Spinal cord (tissue), 10 donors: ENCODE data around the gene MCC. TPM values are rescaled to one million over a fixed set of nuclear protein-coding genes. Genes with fewer than 3 reads are reported as not detected.

Source experiments
- DNase-seq, 6 donors: peaks; one replicate each; pipeline versions ENCODE4 v3.0.0 to v3.0.0-alpha.2; 2013 to 2015; ENCODE audit warnings: low spot score in 6 of 6, low read depth in 4 of 6
- H3K27ac ChIP-seq: one replicate; pipeline ENCODE4 v1.5.1; 2013; ENCODE audit warnings: low read depth, low read length, control low read depth
- H3K27me3 ChIP-seq: one replicate; pipeline ENCODE4 v1.6.1; 2013; ENCODE audit warnings: low read length; ENCODE audit not compliant: control insufficient read depth, insufficient read depth
- H3K36me3 ChIP-seq: one replicate; pipeline ENCODE4 v1.6.1; 2013; ENCODE audit warnings: low read length; ENCODE audit not compliant: control insufficient read depth, insufficient read depth
- H3K4me1 ChIP-seq: one replicate; pipeline ENCODE4 v1.6.1; 2013; ENCODE audit warnings: low read length; ENCODE audit not compliant: control insufficient read depth, insufficient read depth
- H3K4me3 ChIP-seq: one replicate; pipeline ENCODE4 v1.5.1; 2013; ENCODE audit warnings: low read depth, low read length, control low read depth
- H3K9me3 ChIP-seq: one replicate; pipeline ENCODE4 v1.6.1; 2013; ENCODE audit warnings: low read length; ENCODE audit not compliant: control insufficient read depth, insufficient read depth
- WGBS: methylation state at CpG from one replicate; pipeline ENCODE4 v1.1.5; 2013; ENCODE audit warnings: missing lambda C conversion rate; ENCODE audit not compliant: insufficient coverage; 5-methylcytosine and 5-hydroxymethylcytosine counted together
- polyA plus RNA-seq, 2 donors: library from polyadenylated mRNA; unstranded; fragments of 120-200 nt; gene quantifications; one replicate each; pipeline ENCODE4 v1.2.1, GENCODE V29; 2013; ENCODE audit not compliant: insufficient read length in 2 of 2
- total RNA-seq, 2 donors: library from RNA; depleted of rRNA in 1 of 2; stranded (reverse); fragments of 120-200 nt in 1 of 2; fragments of >200 nt in 1 of 2; gene quantifications; one replicate each; pipeline versions ENCODE4 v1.2.3 to v1.2.4, GENCODE V29; 2013 to 2014
- donor health status: healthy.

MCC gene
- total and polyA plus RNA-seq, 4 donors: 19.2 to 31.7 (median 26.6) TPM

DNA sequence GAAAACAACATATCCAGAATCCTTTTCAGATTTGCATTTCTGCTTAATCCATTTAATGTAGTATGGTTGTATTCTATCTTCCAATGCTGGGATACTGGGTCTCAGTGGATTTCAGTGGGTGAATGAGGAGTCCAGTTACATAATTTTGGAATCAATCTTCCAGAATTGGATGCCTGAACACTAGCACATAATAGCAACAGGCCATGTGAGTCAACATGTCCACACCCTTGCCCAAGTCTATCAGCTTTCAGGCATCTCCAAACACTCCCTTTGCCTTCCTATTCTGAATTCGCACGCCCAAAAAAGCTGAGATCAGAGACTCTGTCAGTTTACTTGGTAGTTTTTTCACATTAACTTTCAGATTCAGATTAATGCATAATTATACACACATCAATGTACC lies 256.0 kb downstream of the MCC start:
- no peak for DNase-seq
- 90% methylated on average over 2 of the region's 2 CpGs for WGBS
- no peaks in the 10 kb centered on the region for H3K36me3 ChIP-seq
- no peaks in the 10 kb centered on the region for H3K27me3 ChIP-seq
- no peaks in the 10 kb centered on the region for H3K9me3 ChIP-seq
- H3K27ac ChIP-seq: no peak overlapping the region
- H3K4me1 ChIP-seq: no peaks in the 10 kb centered on the region
- H3K4me3 ChIP-seq: no peak overlapping the region

DNA sequence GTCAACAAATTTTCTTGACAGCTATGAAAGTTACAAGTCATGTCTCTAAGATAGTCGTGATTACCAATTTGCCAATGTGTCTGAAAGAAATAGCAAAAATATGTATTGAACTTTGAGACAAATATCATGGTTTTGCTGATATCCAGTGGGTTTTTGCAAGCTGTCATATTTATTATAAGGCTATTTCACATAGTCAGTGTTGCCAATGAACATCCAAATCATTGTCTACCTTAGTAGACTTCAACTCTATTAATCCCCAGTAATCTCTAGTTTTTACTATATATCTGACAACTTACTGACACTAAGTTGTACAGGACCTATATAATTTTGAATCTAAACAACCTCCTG lies 256.6 kb downstream of the MCC start:
- Histone ChIP-seq H3K27me3 (no peaks in the 10 kb centered on the region), H3K4me1 (no peaks in the 10 kb centered on the region), H3K9me3 (no peaks in the 10 kb centered on the region), H3K36me3 (no peaks in the 10 kb centered on the region), H3K27ac (no peak overlapping the region), H3K4me3 (no peak overlapping the region)
- WGBS: no CpG with 5 or more reads among the region's 1 CpG
- DNase-seq: no peak

DNA sequence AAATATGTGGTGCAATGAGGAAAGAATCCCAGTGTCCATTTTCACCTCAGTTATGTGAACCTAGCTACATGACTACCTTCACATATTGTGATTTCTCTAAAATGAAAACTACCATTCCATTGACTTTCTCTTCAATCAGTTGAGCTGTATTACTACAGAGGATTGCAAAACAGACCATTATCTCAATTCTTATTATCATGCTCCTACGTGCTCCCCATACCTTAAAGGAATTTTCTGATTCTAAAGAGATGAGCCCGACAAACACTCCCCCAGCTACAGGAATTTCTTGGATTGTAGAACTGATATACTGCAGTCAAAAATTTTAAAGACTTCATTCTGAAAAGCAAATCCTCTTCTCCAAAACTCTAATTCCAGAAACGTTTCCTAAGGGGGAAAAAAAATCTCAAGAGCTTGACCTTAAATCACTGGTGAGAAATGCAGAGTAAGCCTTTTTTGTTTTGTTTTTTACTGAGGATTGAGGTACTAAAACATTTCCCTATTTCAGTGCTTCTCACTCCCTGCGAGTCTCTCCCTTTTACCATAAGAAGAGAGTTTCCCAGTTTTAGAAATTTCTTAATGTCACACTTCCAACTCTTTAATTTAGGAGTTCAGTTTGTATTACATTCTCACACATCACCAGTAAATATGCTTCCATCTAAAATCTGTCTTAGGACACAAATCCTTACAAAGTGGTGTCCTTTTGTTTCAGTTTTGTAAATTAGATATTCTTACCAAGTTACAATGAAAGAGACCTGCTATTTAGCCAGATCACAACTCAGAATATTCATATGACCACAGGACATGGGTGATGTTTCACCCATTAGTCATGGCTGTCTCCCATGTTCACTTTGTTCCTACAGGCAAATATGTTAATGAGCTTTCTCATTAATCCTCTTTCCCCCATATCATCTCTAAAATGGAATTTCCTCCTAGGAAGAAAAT lies 257.3 kb downstream of the MCC start:
- no CpG with 5 or more reads among the region's 4 CpGs for WGBS
- H3K4me1 ChIP-seq: no peaks in the 10 kb centered on the region

DNA sequence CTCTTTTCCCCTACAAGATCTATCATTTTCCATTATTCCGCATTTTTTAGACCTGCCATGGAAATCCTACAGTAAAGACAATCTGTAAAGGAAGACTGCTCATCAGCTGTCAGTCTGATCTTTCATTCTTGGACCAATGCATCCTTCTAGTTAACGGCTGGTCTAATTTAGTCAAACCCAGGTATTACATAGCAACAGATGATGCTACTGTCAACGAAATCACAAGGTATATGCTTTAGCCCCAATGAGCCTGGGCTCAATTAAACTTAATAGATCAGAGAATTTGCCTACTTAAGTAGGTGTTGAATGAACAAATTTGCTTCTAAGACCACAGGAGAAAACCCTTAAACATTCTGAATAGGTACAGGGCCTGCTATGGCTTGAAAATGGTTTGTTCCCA lies 260.5 kb downstream of the MCC start:
- H3K4me1 ChIP-seq: no peaks in the 10 kb centered on the region
- no peaks in the 10 kb centered on the region for H3K36me3 ChIP-seq
- DNase-seq: no peak
- 67% methylated on average over 3 of the region's 3 CpGs for WGBS
- H3K27me3 ChIP-seq: no peaks in the 10 kb centered on the region
- no peaks in the 10 kb centered on the region for H3K9me3 ChIP-seq
- no peak overlapping the region for H3K4me3 ChIP-seq
- H3K27ac ChIP-seq: no peak overlapping the region

More for the DNA sequence above, 257.3 kb downstream of the MCC start:
- H3K9me3 ChIP-seq: no peaks in the 10 kb centered on the region
- H3K27me3 ChIP-seq: no peaks in the 10 kb centered on the region
- DNase-seq: no peak
- H3K27ac ChIP-seq: no peak overlapping the region
- no peak overlapping the region for H3K4me3 ChIP-seq
- no peaks in the 10 kb centered on the region for H3K36me3 ChIP-seq

DNA sequence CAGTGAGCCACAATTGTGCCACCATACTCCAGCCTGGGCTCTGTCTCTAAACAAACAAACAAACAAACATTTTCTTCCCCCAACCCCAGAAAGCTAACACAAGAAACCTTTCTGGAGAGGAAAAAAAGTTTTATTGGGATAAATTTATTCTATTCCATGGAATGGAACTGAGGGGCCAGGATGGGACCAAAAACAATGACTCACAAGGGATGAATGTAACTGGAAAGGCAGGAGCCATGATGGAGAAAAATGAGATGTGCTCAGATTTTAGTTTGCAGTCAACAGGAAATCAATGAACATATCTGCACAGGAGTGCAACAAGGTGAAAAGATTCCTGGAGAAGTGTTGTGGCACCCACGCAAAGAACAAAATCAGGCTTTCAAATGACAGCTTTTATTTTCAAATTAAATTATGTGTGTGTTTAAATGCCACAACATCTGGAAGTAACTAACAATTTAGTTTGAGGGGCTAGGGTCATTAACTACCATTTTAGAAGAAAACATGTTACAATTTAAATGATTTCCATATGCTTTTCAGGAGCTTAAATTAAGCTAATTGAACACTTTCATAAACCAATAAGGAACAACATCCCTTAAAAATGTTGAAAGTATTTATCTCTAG lies 262.0 kb downstream of the MCC start:
- WGBS: no CpG with 5 or more reads among the region's 1 CpG
- H3K9me3 ChIP-seq: no peaks in the 10 kb centered on the region
- no peaks in the 10 kb centered on the region for H3K27me3 ChIP-seq

DNA sequence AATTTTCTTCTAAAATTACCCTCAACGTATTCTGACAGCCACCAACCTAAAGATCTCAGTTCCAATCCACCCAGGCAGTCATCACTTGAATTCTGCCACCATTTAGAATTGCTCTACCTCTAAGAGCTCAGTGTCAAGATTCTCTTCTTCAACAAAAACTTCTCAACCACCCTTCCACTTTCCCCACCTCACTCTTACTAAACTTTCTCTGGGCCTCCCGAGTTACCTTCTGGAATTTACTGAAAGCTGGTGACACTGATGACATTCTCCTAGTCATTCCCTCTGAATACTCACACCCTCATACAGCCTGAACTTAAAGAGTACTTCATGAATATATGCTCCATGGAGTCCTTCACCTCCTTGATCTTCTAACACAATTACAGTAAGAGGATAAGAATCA lies 263.0 kb downstream of the MCC start:
- 93% methylated on average over 2 of the region's 2 CpGs for WGBS
- Histone ChIP-seq H3K27me3 (no peaks in the 10 kb centered on the region), H3K27ac (no peak overlapping the region), H3K9me3 (no peaks in the 10 kb centered on the region), H3K4me3 (no peak overlapping the region), H3K36me3 (no peaks in the 10 kb centered on the region), H3K4me1 (no peaks in the 10 kb centered on the region)
- DNase-seq: no peak

More for the DNA sequence above, 262.0 kb downstream of the MCC start:
- Histone ChIP-seq H3K36me3 (no peaks in the 10 kb centered on the region), H3K4me3 (no peak overlapping the region), H3K27ac (no peak overlapping the region), H3K4me1 (no peaks in the 10 kb centered on the region)
- DNase-seq: no peak

DNA sequence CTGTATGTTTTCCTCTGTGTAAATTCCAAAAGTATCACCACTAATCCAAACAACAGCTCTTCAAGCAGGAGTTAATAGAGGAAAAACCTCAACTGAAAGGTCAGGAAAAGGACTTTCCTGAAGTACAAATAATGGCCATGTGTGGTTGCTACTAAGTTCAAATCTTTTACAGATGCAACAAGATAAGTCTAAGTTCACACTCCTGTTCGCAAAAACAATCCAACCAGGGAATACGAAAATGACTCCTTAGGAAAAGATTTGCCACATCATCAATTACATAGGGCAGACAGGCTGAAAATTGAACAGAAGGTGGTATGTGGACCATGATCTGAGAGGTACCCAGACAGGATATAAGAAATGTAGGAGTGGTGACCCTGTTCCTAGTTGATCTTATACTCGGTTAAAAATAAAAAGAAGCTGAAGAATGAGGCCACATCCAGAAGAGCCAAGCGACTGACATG lies 263.6 kb downstream of the MCC start:
- no CpG with 5 or more reads among the region's 4 CpGs for WGBS
- Histone ChIP-seq H3K27me3 (no peaks in the 10 kb centered on the region), H3K36me3 (no peaks in the 10 kb centered on the region), H3K4me1 (no peaks in the 10 kb centered on the region), H3K27ac (peak overlapping the region; percentile 37), H3K4me3 (no peak overlapping the region), H3K9me3 (no peaks in the 10 kb centered on the region)
- DNase-seq: no peak

DNA sequence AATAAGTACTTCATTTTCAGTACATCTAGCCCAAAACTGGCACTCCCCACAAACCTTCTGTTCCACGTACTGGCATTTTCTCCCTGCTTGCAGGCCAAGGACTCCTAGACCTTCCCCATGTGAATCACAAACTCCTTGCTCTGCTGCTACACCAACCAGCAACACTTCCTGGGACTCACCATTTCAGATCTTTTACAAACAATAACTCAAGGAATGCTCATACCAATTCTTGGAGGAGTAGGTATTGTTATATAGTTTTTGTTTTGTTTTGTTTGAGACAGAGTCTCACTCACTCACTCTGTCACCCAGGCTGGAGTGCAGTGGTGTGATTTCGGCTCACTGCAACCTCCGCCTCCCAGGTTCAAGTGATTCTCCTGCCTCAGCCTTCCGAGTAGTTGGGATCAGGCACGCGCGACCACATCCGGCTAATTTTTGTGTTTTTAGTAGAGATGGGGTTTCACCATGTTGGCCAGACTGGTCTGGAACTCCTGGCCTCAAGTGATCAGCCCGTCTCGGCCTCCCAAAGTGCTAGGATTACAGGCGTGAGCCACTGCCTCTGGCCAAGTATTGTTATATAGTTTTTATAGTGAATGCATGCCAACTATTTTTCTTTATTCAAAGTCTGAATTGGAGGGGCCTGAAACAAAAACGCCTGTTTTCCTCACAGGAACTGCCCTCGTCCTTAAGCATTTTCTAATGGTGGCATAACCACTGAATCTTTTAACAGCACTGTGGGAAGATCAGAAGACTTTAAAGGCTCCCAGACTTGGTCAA lies 264.2 kb downstream of the MCC start:
- Histone ChIP-seq H3K4me1 (peaks cover 2% of the 10 kb centered on the region), H3K27ac (peak overlapping the region; percentile 37), H3K36me3 (no peaks in the 10 kb centered on the region), H3K9me3 (no peaks in the 10 kb centered on the region), H3K4me3 (no peak overlapping the region), H3K27me3 (no peaks in the 10 kb centered on the region)
- WGBS: 89% methylated on average over 4 of the region's 13 CpGs
- no peak for DNase-seq

DNA sequence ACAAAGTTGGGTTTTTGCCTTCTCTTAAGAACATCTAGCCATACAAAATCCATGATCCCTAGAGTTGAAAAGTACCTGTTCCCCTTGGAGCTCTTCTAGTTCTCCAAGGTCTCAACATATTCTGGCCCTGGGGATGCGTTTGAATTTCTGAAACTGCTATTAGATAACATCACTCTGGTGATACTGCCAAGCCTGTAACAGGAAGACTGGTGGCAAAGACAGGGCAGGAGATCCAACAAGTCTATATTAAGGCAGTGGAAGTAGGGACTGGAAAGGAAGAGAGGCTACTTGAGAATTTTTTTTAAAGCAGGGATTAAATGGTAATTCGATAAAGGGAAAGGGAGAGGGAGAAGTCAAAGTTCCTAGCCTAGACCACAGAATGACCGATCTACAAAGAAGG lies 264.9 kb downstream of the MCC start:
- Histone ChIP-seq H3K36me3 (no peaks in the 10 kb centered on the region), H3K4me1 (peaks cover 3% of the 10 kb centered on the region), H3K9me3 (no peaks in the 10 kb centered on the region), H3K27me3 (no peaks in the 10 kb centered on the region), H3K27ac (no peak overlapping the region), H3K4me3 (no peak overlapping the region)
- WGBS: 85% methylated on average over 2 of the region's 3 CpGs
- DNase-seq: no peak
